GM20000 (cell line): ENCODE measurements around the gene AMPH.
"Not testable (repeated sequence)": the region's sequence is repeated elsewhere in the genome, so short reads cannot be mapped to it uniquely, and the experiment has no call there.

ENCODE experiments used
- DNase-seq: peaks from one replicate; pipeline ENCODE4 v3.0.0; 2012; ENCODE audit warnings: low spot score
- TF ChIP-seq, protein P1 (sequence below): IDR thresholded peaks from 2 replicates; pipeline ENCODE4 v1.5.1; 2012; ENCODE audit warnings: mild to moderate bottlenecking, control low read depth; ENCODE audit errors: extremely low read depth, missing control alignments

Gene AMPH

DNA sequence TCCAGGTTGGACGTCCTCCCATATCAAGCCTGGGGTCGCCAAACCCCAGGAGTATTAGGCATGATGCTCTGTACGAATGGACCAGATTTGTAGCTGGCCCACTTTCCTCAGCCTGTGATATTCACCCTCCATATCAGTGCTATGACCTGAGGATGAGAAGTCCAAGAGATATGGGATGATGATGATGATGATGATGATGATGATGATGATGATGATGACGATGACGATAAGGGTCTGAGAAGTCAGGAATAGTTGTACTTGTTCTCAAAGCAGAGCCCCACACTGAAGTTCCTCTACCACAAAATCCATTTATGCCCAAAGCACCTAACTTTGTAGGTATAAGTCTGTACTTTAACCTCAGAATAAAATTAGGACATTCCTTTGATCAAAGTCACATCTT is 50.7 kb downstream of the AMPH start:
- TF ChIP-seq, protein P1, sequence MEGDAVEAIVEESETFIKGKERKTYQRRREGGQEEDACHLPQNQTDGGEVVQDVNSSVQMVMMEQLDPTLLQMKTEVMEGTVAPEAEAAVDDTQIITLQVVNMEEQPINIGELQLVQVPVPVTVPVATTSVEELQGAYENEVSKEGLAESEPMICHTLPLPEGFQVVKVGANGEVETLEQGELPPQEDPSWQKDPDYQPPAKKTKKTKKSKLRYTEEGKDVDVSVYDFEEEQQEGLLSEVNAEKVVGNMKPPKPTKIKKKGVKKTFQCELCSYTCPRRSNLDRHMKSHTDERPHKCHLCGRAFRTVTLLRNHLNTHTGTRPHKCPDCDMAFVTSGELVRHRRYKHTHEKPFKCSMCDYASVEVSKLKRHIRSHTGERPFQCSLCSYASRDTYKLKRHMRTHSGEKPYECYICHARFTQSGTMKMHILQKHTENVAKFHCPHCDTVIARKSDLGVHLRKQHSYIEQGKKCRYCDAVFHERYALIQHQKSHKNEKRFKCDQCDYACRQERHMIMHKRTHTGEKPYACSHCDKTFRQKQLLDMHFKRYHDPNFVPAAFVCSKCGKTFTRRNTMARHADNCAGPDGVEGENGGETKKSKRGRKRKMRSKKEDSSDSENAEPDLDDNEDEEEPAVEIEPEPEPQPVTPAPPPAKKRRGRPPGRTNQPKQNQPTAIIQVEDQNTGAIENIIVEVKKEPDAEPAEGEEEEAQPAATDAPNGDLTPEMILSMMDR: no peak
- DNase-seq: no peak

DNA sequence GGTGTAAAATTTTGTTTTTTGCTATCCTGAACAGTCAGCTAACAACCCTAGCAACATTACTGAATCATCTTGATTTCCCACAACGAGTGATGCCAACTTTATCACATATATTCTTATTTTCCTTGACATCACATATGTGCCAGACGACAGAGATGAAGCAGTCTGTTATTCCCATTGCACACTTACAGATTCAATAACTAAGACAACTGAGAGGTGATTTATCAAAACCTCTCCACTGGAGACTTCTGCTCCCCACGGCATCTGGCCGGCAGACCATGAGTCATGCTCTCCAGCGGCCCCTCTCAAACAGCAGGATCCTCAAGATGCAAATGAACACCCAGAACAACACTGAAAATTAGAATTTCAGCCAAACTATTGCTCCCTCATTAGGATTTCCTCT is 57.1 kb downstream of the AMPH start:
- TF ChIP-seq, protein P1: no peak
- DNase-seq: no peak

DNA sequence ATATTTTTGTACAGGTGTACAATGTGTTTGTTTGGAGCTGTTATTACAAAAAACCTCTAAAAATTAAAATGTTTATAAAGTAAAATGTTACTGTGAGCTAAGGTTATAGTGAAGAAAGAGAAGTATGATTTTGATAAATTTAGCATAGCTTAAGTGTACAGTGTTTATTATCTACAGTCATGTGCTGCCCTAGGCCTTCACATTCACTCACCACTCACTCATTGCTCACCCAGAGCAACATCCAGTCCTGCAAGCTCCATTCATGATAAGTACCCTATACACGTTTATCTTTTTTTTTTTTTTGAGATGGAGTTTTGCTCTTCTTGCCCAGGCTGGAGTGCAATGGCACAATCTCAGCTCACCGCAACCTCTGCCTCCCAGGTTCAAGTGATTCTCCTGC is 59.6 kb downstream of the AMPH start:
- not testable (repeated sequence) for DNase-seq

DNA sequence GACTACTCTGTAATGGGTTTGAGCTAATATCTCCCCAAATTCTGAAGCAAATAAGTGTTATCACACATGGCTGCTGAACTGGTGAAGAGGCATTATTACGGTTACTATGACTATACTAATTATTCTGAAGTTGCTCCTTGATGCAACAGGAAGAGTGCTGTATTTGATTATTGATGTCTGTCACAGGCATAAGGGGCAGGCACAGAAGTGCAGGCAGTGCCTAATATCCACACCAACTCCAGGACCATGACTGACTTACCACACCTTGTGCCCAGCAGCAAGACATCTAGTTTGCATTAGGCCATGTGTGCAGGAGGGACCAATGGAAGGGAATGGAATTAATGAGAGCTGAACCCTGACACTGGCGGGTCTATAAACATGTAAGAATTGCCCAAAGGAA is 62.7 kb downstream of the AMPH start:
- TF ChIP-seq, protein P1: no peak
- no peak for DNase-seq

DNA sequence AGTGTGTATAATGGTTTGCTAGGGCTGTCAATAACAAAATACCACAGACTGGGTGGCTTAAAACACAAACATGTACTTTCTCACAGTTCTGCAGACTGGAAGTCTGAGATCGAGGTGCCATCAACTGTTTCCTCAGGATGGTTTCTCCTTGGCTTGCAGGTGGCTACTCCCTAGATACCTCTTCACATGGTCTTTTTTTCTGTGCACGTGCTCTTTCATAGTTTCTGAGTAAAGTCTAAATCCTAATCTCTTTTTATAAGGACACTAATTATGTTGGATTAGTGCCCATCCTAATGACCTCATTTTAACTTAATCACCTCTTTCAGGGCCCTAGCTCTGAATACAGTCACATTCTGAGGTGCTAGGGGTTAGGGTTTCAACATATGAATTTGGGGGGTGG is 65.9 kb downstream of the AMPH start:
- no peak for DNase-seq
- TF ChIP-seq, protein P1: no peak

DNA sequence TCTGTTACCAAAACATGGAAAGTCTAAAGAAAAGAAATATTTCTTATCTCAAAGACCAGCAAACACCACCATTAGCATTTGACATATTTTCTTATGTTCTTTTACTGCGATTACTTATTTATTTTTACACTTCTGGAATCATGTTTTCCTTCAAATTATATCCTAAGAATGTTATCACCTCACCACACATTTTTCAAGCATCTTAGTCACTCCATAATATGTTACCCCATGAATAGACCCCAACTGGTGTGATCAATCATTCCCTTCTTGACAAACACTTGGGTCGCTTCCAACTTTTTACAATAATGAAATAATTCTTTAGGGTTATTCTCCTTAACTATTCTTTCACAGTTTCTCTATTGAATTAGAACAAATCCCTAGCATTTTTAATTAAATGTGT is 67.4 kb downstream of the AMPH start:
- TF ChIP-seq, protein P1: no peak
- DNase-seq: no peak

DNA sequence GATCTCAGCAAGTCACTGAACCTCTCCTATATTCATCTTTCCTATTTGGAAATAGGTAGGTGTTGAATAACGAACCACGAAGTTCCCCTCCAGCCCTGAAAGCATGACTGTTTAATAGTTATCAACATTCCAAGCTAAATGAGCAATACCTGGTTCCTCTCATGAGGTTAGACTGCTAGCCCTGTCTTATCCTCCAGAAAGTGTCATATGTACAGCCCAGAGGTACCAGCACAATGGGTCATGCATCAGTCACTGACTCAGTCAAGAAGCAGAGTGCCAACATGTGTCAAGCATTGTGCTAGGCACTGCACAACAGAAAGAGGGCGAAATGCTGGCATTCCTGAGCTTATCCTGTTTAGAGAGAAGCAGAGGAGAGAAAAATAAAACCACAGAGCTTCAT is 70.0 kb downstream of the AMPH start:
- DNase-seq: no peak
- TF ChIP-seq, protein P1: no peak

DNA sequence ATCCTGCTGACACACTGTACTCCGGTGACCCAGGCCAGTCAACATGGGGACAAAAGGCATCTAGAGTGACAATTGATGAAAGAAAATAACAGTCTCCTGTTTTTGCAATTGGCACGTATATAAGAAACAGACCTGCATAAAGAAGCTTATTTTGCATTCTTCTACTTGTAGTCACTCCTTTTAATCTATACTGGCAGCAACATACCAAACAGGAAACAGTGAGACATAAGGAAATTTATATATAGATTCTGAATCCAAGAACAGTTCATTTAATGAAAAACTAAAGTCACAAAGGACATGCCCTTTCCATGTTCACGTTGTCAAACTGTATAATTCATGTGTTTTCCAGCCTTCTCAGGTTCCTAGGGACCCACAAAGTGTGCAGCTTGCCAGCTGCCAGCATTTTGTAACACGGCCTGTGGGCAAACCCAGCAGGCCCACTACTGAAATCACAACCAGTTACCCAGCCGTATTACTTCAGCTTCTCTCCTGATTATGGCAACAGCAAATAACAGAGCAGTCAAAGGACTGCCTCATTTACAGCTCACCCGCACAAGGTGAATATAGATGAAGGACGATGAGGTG is 72.3 kb downstream of the AMPH start:
- no peak for DNase-seq
- TF ChIP-seq, protein P1: no peak
